GM18507 (cell line): ENCODE data around the gene CHMP2B.

Experiments used
- DNase-seq: peaks from one replicate; pipeline ENCODE4 v3.0.0; 2011; ENCODE audit warnings: low read depth; ENCODE audit not compliant: insufficient read length; ENCODE audit errors: extremely low spot score
- FAIRE-seq: peaks from 2 replicates; lab custom pipeline; 2011; peaks lifted over from hg19 to GRCh38; lab: Jason Lieb, UNC

Gene CHMP2B, protein sequence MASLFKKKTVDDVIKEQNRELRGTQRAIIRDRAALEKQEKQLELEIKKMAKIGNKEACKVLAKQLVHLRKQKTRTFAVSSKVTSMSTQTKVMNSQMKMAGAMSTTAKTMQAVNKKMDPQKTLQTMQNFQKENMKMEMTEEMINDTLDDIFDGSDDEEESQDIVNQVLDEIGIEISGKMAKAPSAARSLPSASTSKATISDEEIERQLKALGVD

DNA sequence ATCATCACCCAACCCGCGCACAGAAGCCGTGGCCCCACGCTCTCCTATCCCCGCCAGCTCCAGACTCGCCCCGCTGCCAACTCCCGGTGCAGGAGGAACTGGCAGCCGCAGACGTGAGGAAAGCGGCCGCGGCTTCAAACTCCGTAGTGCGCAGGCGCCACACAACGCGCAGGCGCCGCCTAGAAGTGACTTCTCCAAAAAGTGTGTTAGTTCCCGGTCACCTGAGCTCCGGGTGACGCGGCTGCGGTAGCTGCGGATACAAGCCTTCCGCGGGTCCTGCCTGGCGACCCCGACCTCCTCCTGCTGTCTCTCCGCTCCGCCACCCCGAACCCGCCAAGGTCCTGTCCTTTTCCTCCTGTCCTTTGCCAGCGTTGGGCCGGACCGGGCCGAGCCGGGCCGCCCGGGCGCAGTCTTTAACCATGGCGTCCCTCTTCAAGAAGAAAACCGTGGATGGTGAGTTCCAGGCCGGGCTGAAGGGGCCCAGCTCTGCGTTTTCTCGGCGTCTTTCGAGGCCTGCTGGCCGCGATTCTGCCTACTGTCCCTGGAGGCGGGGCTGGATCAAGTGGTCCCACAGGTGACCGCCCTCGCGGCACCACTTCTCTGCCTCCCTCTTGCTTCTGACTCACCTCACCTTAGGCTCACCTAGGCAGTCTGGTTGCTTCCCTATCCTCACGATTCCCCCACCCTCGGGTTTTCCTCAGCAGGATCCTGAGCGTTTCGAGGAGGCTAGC, at the start of gene CHMP2B:
Gene CHMP2B, plus strand, starts transcription at position 206 of the 731 bp plus-strand sequence. Its CDS starts 214 bp downstream, at position 420.
- peak; percentile 93 for FAIRE-seq
- peak; percentile 83 for DNase-seq

DNA sequence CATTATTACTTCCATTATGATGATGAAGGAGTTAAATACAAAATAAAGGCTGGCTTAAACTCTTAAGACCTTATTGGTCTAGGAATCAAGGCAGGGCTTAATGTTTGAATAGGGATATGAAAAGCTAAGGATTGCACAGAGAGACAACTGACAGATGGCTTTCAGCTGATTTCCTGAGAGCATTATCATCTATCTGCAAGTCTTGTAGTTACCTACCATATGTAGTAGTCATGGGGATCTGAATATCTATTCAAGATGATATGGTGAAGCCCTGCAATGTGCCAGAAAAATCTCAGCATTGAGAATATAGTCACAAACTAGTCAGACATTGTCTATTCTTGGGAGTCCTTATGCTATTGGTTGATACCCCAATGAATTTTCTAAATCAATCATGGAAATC, 47.5 kb upstream of the CHMP2B start:
- no peak for FAIRE-seq
- DNase-seq: no peak

DNA sequence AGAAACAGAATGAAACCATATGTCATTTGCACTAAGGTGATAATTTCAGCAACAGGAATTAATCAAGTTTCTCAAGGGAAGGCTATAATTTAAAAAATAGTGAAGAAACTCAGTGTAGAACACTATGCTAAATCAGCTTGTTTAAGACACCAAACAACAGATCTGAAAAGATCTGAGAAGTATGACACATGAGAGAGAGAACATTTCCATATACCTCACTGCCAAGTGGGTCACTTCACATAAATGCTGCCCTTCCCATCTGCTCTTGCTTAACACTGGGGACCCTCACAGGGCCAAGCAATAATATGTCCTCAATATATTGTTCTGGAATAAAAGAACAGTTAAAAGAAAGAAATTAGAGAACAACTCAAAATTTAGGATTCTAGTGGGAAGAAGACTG, 45.6 kb upstream of the CHMP2B start:
- no peak for FAIRE-seq
- DNase-seq: no peak

DNA sequence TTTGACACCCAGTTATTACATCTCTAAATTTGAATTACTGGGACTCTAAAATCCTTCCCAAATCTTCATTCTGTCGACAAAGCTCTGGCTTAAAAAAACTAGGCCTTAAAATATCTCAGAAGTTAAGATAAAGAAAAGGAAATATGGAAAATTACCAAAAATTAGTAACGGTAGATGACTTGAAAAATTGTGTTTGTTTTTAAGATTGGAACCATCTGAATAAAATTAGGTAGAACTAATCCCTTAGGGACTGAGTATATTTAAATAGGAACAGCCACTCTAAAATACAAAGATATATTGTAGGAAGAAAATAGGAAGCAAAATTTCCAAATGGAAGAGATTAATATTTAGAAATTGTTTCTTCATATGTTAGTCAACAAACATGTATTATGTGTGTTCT, 45.1 kb upstream of the CHMP2B start:
- DNase-seq (no peak), FAIRE-seq (no peak)

DNA sequence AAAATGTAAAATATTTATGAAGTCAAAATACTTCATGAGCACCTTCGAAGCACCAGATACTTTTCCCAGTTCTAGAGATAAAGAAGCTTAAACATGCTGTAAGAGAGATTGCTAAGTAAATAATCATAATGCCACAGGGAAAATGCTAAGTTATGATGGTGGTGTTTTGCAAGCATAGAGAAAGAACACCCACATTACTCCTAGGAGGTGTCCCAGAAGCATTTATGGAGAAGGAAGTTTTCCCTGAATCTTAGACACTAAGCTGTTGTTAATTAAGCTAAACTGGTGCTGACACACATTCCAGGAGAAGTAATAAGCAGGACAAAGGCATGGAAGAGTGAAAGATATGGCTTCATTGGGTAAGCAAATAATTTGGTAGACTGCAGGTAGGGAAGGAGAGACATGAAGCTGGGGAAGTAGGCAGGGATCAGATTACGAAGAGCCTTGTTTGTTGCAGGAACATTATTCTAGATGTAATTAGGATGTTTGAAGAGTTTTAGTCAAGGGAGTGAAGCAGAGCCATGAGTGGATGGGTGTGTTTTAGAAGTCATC, 40.4 kb upstream of the CHMP2B start:
- FAIRE-seq (no peak), DNase-seq (no peak)

DNA sequence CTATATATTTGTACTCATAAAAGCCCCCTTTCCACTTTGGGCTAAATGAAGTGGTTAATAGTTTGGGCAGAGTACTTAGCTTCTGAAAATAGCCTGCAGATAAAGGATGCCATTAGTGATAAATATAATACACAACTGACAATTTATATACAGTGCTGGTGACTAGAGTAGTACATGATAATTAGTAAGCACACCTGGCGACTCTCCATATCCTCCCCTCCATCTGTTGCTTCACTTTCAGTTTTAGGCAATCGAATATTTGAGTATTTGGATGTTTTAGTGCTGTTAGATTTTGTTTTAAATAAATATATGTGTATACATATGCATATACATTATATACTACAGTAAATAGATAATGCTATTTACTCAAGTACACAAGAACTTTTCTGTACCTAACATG, 35.9 kb upstream of the CHMP2B start:
- DNase-seq (no peak), FAIRE-seq (no peak)

DNA sequence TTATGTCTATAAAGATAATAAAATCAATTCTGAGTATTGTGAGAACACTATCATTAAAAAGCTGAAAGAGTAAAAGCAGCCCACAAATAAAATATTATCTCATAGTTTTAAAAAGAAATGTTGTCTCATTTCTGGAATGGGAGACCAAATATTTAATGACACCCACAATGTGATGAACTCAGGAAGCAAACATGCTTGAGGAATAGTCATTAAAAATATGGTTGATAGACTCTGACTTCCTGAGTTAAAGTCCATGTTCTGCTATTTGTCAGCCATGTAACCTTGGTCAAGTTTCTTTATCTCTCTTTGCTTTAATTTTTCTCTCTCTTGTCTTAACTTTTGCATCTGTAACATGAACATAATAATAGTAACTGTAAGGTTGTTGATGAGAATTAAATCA, 35.5 kb upstream of the CHMP2B start:
- FAIRE-seq: no peak
- no peak for DNase-seq

DNA sequence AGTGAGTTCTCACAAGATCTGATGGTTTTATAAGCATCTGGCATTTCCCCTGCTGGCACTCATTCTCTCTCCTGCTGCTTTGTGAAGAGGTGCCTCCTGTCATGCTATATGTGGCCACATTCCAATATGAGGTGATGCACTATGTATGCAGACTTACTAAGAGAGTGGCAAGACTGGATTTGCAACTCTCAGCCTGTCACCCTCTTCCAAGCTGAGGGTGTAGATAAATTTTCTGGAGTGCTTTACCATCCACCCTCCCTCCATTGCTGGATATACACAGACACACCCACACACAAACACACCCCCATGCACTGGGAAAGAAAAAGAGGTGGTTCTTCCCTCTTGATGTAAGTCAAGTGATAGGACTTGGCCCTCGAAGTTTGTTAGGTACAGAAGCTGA, 30.2 kb upstream of the CHMP2B start:
- FAIRE-seq: no peak
- no peak for DNase-seq

DNA sequence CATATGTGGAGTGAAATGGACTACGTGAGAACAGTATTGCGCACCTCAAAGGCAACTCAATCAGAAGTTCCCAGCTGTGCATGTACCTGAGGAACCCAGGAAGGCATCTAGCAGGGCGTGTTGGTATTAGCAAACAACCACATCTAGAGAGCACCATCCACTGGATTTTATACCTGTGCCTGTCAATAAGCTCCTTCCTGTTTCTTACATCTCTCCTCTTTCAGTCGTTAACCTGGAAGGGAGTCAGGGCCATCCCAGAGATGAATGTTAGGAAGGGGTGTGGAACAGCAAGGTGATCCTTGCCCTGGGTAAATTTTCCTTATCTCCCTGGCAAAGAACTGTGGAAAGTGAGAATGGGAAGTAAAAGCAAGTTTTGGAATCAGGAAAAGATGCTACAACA, 29.6 kb upstream of the CHMP2B start:
- FAIRE-seq (no peak), DNase-seq (no peak)

DNA sequence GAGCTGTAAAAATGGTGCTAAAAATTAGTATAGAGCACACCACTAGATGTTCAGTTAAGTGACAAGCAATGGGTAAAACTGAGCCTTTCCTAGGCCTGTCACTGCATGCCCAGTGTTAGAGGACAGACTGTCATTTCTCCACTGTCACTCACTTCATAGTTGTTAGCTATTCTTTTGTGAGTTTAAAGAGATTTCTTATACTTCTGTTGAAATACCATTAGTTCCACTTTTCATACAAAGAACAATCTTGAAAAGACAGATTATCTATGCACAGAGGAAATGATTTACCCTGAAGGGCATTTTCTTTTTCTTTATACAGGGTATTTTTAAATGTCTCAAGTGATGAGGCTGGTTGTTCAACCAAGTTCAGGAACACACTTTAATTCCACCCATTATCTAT, 28.3 kb upstream of the CHMP2B start:
- DNase-seq (no peak), FAIRE-seq (no peak)

DNA sequence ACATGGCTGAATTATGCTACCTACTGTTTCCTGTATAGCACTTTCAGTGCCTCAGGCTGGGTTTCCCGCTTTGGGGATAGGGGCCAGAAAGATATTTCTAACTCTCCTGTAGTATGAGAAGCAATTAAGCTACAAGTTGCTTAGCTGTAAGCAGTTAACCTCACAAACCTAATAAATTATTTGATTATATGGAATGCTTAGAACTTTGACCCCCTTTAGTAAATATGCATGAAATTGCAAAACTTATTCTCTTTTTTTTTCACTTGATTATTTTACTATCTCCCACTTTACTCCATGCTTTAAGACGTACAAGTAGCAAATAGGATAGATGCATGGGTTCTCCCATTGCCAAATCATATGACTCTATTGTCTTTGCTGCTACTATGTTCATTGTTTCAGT, 27.5 kb upstream of the CHMP2B start:
- no peak for FAIRE-seq

DNA sequence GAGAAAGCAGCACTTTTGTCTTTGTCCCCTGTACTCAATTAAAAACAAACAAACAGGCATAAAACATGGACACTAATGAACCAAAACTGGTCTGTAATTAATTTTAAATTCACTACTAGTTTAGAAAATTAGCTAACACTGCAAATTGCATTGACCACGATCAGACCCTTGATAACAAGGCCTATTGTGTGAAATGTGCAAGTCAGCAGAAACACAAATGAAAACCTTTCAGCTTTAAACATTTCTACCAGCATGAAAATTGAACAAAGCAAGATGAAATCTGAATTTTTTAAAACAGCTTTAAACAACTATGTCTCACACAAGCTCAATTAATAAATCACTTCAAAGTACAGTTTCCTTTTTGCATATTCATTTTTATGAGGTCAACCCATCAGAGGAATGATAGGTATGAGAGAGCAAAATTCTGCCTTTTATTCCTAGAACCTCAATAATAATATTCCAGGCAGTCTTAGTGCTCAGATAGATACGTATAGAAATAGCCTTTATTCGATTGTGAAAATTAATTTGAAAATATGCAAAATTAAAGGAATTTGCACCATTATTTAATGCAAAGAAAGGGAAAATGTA, 27.0 kb upstream of the CHMP2B start:
- DNase-seq: no peak
- FAIRE-seq: no peak

More for the DNA sequence above, 27.5 kb upstream of the CHMP2B start:
- no peak for DNase-seq

DNA sequence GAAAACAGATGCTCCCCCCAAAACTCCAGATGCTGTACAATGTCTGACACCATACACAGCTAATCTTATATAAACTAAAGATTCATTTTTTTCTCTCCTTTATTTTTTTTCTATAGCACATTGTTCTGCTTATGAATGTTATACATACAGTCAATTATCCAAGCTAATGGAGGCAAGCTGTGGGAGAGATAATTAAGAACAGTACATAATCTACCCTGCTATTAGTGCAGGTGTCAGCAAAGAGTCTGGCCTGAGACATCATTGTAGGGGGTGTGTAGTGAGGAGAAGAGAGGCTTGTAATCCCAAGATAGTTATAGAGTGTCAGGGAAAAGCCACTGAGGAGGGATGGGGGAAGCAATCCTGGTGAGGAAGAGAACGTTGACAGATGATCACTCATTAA, 25.4 kb upstream of the CHMP2B start:
- DNase-seq (no peak), FAIRE-seq (no peak)

DNA sequence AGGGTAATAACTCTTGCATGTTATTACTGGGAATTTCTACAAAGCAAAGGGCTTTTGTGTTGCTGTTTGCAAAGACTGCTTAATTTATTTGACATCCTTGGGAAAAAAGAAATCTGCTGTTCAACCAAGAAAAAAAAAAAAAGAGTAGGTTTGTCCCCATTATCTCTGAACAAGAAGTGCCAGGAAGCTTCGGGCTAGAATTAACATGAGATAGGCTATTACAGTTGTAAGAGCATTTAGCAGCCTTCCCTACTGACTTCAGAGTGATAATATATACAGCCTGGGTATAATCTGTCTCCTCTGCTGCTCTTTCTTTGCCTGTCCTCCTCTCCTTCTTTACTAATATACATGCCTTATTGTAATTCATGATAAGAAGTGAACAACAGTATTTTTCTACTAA, 23.3 kb upstream of the CHMP2B start:
- FAIRE-seq: no peak
- DNase-seq: no peak

DNA sequence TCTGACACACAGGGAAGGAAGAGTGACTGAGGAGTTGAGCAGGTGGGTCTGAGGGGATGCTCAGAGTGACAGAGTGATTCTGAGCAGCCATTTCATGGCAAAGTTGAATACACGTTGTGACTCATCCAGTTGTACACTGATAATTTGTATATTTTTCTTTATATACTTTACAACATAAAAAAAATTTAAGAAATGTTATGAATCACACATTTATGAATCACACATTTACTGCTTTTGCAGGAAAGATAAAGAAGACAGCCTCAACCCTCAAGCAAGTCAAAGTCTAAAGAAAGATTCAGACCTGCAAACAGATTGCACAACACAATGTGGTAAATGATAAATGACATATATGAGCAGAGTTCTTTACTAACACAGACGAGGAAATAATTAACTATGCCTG, 21.0 kb upstream of the CHMP2B start:
- no peak for DNase-seq
- no peak for FAIRE-seq

DNA sequence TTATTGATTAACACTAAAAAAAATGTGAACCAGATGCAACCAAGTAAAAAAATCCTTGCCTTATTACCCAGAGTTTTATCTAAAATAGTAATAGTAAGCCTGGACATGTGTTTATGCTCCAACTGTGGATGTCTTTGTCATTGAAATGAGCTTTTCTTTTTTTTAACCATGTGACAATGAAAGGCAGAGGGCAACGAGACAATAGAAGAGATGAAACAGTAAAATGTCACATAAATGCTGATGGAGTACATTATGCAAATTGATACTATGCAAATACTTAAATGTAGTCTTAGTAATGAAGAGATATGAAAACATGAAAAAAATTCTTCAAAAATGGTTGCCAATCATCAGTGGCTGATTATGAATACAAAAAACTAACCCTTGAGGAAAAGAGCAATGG, 20.5 kb upstream of the CHMP2B start:
- FAIRE-seq (no peak), DNase-seq (no peak)

DNA sequence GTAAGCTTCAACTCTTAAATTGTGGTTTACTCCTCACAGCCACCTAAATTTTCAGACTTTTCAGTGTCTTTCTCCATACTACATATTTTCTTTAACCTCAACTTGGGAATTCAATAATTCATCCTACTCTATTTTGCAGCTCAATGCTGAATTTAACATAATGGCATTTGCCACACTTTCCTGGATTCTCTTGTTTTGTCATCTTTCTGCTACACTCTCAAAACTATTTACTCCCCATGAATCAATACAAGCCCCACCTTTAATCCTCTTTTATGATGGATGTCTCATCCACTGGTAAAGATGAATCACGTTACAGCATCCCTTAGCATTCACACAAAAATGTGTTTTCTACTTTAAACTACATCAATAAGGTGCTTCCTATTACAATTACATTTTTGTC, 19.6 kb upstream of the CHMP2B start:
- no peak for FAIRE-seq

DNA sequence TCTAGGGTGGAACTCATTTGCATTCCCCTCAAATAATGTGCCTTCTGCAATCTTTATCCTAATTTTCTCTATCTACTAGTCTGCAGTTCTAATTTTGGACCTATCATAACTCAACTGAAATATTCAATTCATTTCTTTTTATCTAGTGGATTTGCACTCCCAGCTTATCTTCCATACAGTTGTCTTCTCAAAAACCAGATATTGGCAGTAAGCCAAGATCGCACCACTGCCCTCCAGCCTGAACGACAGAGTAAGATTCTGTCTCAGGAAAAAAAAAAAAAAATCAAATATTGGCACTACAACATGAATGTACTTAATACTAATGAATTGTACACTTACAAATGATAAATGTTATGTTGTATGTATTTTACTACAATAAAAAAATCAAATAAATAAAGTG, 18.0 kb upstream of the CHMP2B start:
- FAIRE-seq (no peak), DNase-seq (no peak)

More for the DNA sequence above, 19.6 kb upstream of the CHMP2B start:
- DNase-seq: no peak

DNA sequence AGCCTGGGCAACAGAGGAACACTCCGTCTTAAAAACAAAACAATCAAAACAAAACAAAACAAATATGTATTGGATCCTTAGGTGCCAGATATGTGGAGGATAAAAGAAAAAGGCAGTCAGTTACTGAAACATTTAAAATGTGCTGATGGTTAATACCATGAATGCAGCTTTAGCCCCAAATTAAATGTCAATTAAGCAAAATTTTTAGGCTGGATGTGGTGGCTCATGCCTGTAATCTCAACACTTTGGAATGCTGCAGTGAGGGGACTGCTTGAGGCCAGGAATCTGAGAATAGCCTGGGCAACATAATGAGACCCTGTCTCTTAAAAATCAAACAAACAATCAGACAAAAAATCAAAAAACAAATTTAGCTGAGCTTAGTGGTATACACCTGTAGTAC, 8.5 kb upstream of the CHMP2B start:
- DNase-seq (no peak), FAIRE-seq (no peak)

DNA sequence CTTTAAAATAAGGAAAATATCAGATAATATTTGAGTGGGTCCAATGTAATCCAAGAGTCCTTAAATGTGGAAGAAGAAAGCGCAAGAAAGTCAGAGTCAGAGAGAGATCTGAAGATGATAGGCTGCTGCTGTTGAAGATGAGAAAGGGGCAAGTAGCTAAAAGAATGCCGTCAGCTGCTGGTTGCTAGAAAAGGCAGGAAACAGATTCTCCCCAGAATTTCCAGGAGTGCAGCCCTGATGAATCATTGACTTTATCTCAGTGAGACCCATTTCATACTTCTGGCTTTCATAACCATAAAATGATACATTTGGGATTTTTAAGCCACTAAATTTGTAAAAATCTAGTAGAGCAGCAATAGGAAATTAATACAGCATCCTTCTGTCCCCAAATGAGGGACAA, 7.5 kb upstream of the CHMP2B start:
- FAIRE-seq: no peak
- no peak for DNase-seq

DNA sequence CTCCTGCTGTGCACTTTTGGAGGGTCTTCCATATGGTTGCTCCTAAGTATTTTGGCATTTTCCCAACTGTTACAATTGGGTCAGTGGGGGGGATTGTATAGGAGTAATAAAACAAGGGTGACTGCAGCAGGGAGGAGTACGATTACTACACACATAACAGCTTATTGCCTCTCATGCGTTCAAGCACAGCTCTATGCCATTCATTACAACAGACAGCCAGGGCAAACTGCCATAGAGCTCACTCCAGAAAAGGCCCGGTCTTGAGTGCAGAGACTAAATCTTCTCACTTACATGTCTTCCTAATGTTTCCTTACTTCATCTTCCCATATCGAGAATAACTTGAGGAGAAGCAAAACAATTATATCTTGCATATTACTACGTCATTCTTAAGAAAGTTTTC, 1.4 kb upstream of the CHMP2B start:
- DNase-seq (no peak), FAIRE-seq (no peak)
